Hepatocyte (in vitro differentiated cells): Measurements from ENCODE around the gene TPK1.

Source experiments
- CTCF ChIP-seq: fragments of 200-600 bp; sonication (generic); IDR thresholded peaks from 2 replicates; pipeline ENCODE4 v1.5.1; 2016; ENCODE audit warnings: antibody characterized with exemption, mild to moderate bottlenecking; ENCODE audit not compliant: poor library complexity
- EZH2phosphoT487 ChIP-seq: fragments of 200-600 bp; sonication (generic); IDR thresholded peaks from one replicate; pipeline ENCODE4 v1.6.1; 2018; ENCODE audit warnings: antibody characterized with exemption, mild to moderate bottlenecking, low read depth, moderate library complexity; ENCODE audit not compliant: unreplicated experiment, severe bottlenecking

GRCh38 chr7:144404946-144405345 lies 430.9 kb downstream of the TPK1 start:
- TF ChIP-seq EZH2phosphoT487 = no peak
- no peak for TF ChIP-seq CTCF
